Mesodermal cell (in vitro differentiated cells): Measurements from ENCODE around the gene ARHGAP26.
"Not testable (repeated sequence)": the region's sequence is repeated elsewhere in the genome, so short reads cannot be mapped to it uniquely, and the experiment has no call there.

Experiments used
- H3K27ac ChIP-seq: 2 replicates; pipeline ENCODE4 v1.7.0; 2013; ENCODE audit warnings: mild to moderate bottlenecking, low read depth, low read length, moderate library complexity; ENCODE audit not compliant: severe bottlenecking
- H3K36me3 ChIP-seq: 2 replicates; pipeline ENCODE4 v1.7.1; 2013; ENCODE audit warnings: mild to moderate bottlenecking, low read length, moderate library complexity; ENCODE audit not compliant: control insufficient read depth, insufficient read depth
- H3K4me1 ChIP-seq: one replicate; pipeline ENCODE4 v1.7.1; 2013; ENCODE audit warnings: mild to moderate bottlenecking, low read length; ENCODE audit not compliant: insufficient read depth, control insufficient read depth, poor library complexity, severe bottlenecking
- H3K4me3 ChIP-seq: 2 replicates; pipeline ENCODE4 v1.7.0; 2013; ENCODE audit warnings: low read length, control low read depth, mild to moderate bottlenecking; ENCODE audit not compliant: insufficient read depth, poor library complexity, severe bottlenecking; ENCODE audit errors: extremely low read depth
- H3K9me3 ChIP-seq: 2 replicates; pipeline ENCODE4 v1.7.1; 2013; ENCODE audit warnings: mild to moderate bottlenecking, low read length, moderate library complexity; ENCODE audit not compliant: control insufficient read depth
- WGBS, 2 experiments: methylation state at CpG; one replicate each; pipeline ENCODE4 v1.1.5; 2013; ENCODE audit warnings: missing lambda C conversion rate in 2 of 2; ENCODE audit not compliant: insufficient coverage in 2 of 2; 5-methylcytosine and 5-hydroxymethylcytosine counted together

Gene ARHGAP26

GRCh38 chr5:143094608-143095007, 324.4 kb downstream of the ARHGAP26 start:
- H3K9me3 ChIP-seq, H3K4me3 ChIP-seq, H3K36me3 ChIP-seq, H3K27ac ChIP-seq: not testable (repeated sequence)
- WGBS, 2 experiments = 50 to 100% methylated on average over 2 of the region's 3 CpGs
- H3K4me1 ChIP-seq = peaks cover 10% of the 10 kb centered on the region

GRCh38 chr5:143101121-143101520, 330.9 kb downstream of the ARHGAP26 start:
- WGBS, 2 experiments = 100% methylated on average over 2 of the region's 2 CpGs; no CpG with 5 or more reads in 1 of the 2 experiments

DNA sequence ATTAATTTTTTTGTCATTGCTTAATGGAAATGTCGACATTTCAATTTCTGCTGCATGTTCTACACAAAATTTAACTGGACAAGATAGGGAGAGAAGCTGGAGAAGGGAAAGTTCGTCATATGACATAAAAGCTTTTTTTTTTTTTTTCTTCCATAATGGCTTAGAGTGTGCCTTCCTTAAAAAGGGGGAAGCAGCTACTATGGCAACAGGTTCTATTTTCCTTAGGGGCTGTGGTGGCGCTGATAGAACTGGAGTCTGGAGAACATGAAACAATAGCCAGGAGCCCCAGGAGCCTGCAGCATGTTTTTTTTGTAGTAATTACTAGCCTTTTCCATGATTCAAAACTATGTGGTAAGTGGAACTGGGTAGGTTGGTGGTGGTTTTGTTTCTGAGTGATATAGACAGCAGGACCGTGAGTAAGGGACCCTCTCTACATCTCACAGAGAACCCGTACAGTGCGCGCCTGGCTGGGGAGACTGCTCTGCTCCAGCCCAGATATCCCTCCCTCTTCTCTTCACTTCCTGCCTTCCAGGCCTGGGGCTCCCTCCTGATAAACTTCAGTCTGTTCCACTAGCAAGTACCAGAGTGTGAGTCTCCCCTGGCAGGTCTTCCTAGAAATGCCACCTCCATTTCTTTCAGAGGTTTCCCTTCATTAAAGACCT, 331.7 kb downstream of the ARHGAP26 start:
- Histone ChIP-seq H3K4me1 (peaks cover 6% of the 10 kb centered on the region), H3K27ac (peak overlapping the region; percentile 0), H3K4me3 (no peak overlapping the region), H3K9me3 (no peaks in the 10 kb centered on the region), H3K36me3 (no peaks in the 10 kb centered on the region)
- WGBS, 2 experiments = 83 to 94% methylated on average over 2 to 6 of the region's 7 CpGs

More at GRCh38 chr5:143101121-143101520, 330.9 kb downstream of the ARHGAP26 start:
- Histone ChIP-seq H3K9me3 (no peaks in the 10 kb centered on the region), H3K36me3 (no peaks in the 10 kb centered on the region), H3K4me1 (peaks cover 6% of the 10 kb centered on the region), H3K4me3 (no peak overlapping the region), H3K27ac (no peak overlapping the region)

- H3K9me3 ChIP-seq = no peaks in the 10 kb centered on the region
- no peaks in the 10 kb centered on the region for H3K36me3 ChIP-seq
- 90 to 94% methylated on average over 3 to 6 of the region's 6 CpGs for WGBS, 2 experiments
- H3K4me1 ChIP-seq = peaks cover 6% of the 10 kb centered on the region
- peak overlapping the region; percentile 0 for H3K27ac ChIP-seq
- H3K4me3 ChIP-seq = no peak overlapping the region
Measured at GRCh38 chr5:143102411-143102810, 332.2 kb downstream of the ARHGAP26 start.

DNA sequence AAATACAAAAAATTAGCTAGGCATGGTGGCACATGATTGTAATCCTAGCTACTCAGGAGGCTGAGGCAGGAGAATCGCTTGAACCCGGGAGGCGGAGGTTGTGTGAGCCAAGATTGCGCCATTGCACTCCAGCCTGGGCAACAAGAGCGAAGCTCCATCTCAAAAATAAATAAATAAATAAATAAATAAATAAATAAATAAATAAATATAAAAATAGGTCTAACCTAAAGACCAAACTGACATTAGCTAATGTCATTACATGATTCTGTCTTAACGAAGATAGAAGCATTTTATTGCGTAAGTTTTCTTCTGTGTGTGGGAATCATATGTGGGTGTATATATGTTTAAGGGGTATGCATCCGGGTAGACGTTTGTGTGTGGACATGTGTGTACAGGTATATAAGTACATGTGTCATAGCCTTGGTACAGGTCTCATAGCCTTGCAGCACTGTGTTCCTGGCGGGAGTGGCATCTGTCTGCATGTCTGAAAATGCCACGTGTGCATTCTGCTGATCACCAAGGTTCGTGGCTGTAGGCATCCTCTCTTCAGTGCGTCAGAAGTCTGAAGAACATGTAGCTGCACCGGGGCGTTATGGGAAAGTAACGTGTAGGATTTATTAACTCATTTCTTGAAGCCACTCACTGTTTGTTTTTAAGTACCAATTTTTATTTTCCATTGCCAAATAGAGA, 335.2 kb downstream of the ARHGAP26 start:
- Histone ChIP-seq H3K36me3 (no peaks in the 10 kb centered on the region), H3K27ac (no peak overlapping the region), H3K4me3 (no peak overlapping the region), H3K4me1 (peaks cover 6% of the 10 kb centered on the region), H3K9me3 (no peaks in the 10 kb centered on the region)
- 85 to 86% methylated on average over 8 of the region's 16 CpGs for WGBS, 2 experiments

DNA sequence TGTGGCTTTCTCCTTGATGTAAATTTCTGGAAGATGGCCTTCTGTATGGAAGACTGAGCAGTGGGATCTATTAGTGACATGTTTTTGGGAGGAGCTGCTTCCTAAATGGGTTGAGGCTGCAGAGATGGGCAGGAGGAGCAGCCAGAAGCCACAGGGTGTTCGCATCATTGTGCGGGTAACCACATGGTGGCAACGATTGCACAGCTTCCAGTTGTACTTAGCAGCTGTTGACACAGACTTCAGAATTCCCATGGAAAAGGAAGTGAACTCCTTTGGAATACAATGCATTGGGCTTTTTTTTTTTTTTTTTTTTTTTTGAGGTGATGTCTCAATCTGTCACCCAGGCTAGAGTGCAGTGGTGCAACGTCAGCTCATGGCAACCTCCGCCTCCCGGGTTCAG, 336.0 kb downstream of the ARHGAP26 start:
- Histone ChIP-seq H3K36me3 (no peaks in the 10 kb centered on the region), H3K27ac (no peak overlapping the region), H3K4me1 (peaks cover 6% of the 10 kb centered on the region), H3K4me3 (no peak overlapping the region), H3K9me3 (no peaks in the 10 kb centered on the region)
- WGBS, 2 experiments = 88 to 90% methylated on average over 3 to 6 of the region's 6 CpGs

DNA sequence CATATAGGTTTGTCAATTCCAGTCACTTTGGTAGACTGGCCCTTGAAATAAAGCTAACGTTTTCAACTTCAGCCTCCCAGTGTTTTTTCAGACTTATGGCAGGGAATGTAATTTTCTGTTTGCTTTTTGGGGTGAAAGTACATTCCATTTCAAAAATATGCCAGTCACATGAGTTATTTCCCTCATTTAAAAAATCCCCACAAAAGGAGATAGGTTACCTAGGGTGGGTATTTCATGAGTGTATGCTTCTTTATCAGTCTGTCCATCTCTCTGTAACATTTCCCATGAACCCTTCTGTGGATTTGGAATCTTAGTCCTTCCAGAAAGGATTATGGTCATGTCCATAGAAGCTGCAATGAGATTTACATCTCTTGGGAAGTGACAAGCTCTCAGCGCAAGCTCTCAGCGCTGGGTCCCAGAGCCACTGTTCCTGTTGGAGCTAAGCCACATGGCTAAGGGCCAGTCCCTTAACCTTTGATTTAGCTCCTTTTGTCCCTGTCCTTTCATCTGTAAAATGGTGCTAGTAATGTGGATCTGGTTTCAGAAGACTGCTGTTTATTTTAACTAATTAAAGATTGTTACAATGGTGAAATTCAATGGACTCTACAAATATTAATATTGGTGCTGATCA, 338.4 kb downstream of the ARHGAP26 start:
- no peak overlapping the region for H3K27ac ChIP-seq
- 92 to 94% methylated on average over 2 of the region's 3 CpGs for WGBS, 2 experiments
- H3K4me3 ChIP-seq = no peak overlapping the region
- no peaks in the 10 kb centered on the region for H3K9me3 ChIP-seq
- H3K4me1 ChIP-seq = no peaks in the 10 kb centered on the region
- H3K36me3 ChIP-seq = no peaks in the 10 kb centered on the region

GRCh38 chr5:143110591-143110990, 340.4 kb downstream of the ARHGAP26 start:
- Histone ChIP-seq H3K4me3 (no peak overlapping the region), H3K4me1 (no peaks in the 10 kb centered on the region), H3K36me3 (no peaks in the 10 kb centered on the region), H3K27ac (no peak overlapping the region), H3K9me3 (no peaks in the 10 kb centered on the region)
- 57% methylated on average over 1 of the region's 1 CpG; no CpG with 5 or more reads in 1 of the 2 experiments for WGBS, 2 experiments

DNA sequence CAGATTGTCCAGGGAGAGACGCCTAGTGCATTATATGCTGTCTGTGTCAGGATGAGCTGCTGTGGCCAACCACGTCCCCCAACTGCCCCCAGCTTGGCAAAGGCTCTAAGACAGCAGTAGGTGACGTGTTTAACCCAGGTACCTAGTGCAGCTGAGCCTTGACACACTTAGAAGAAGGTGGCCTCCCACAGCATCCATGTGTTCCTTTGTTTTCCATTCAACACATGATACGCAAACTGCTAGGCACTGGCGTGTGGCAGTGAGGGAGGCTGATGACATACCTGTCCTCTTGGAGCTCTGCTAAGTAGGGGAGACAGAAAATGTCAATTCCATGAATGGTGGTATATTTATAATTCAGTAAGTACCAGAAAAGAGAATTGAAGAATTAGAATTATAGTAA, 341.6 kb downstream of the ARHGAP26 start:
- 94 to 96% methylated on average over 4 of the region's 5 CpGs for WGBS, 2 experiments
- Histone ChIP-seq H3K9me3 (no peaks in the 10 kb centered on the region), H3K27ac (no peak overlapping the region), H3K36me3 (no peaks in the 10 kb centered on the region), H3K4me1 (no peaks in the 10 kb centered on the region), H3K4me3 (no peak overlapping the region)

- no peak overlapping the region for H3K4me3 ChIP-seq
- H3K4me1 ChIP-seq = no peaks in the 10 kb centered on the region
- WGBS, 2 experiments = 80% methylated on average over 1 of the region's 3 CpGs; no CpG with 5 or more reads in 1 of the 2 experiments
- no peak overlapping the region for H3K27ac ChIP-seq
- no peaks in the 10 kb centered on the region for H3K36me3 ChIP-seq
- H3K9me3 ChIP-seq = no peaks in the 10 kb centered on the region
Measured at GRCh38 chr5:143113461-143113860, 343.3 kb downstream of the ARHGAP26 start.

DNA sequence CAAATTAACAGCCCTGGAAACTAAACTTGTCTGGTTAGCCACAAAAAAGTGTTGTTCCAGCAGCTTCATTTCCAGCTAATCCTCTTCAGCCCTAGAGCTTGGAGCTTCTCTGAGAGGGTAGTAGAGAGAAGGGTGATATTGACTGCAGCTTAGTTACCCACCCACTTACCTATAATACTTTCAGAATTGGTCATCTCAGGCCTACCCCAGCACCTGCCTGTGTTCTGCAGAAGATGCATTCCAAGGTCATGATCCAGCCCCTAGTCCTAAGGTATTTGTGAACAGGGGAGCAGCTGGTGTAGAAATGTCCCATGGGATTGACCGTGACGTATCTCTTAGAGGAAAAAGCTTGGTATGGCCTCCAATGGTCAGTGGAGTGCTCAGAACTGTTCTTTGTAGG, 344.3 kb downstream of the ARHGAP26 start:
- Histone ChIP-seq H3K4me1 (no peaks in the 10 kb centered on the region), H3K4me3 (no peak overlapping the region), H3K27ac (no peak overlapping the region), H3K9me3 (no peaks in the 10 kb centered on the region), H3K36me3 (no peaks in the 10 kb centered on the region)
- 44 to 50% methylated on average over 2 of the region's 2 CpGs for WGBS, 2 experiments
